GM19452 (cell line): ENCODE results near the gene CTNND2.
"Not testable (repeated sequence)": the region's sequence is repeated elsewhere in the genome, so short reads cannot be mapped to it uniquely, and the experiment has no call there.

Source experiments
- ATAC-seq: cut with Tn5 transposase; IDR thresholded peaks from one replicate; pipeline ENCODE4 v1.9.1; 2021; ENCODE audit not compliant: unreplicated experiment

The CTNND2 gene

DNA sequence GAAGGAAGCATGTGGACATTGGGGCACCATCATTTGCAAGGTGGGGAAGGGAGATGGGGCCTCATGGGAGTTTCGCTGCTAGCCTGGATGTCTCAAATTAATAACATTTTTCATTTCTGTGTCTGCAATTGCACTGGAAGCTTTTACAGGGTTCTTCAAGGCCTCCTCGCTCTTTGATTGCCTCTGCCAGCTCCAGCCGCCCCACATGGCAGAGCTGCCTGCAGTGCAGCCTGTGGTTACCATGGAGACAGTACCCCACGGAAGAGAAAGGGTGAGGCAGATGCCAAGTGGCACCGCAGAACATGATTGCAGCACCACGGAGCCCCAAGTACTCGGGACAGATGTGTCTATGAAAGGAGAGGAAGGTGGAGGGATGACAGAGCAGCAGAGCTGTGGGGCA lies 25.4 kb downstream of the CTNND2 start:
- ATAC-seq: no peak

GRCh38 chr5:11873587-11873986 lies 30.7 kb downstream of the CTNND2 start:
- no peak for ATAC-seq

- ATAC-seq: no peak
Measured at GRCh38 chr5:11869203-11869602, 35.0 kb downstream of the CTNND2 start.

DNA sequence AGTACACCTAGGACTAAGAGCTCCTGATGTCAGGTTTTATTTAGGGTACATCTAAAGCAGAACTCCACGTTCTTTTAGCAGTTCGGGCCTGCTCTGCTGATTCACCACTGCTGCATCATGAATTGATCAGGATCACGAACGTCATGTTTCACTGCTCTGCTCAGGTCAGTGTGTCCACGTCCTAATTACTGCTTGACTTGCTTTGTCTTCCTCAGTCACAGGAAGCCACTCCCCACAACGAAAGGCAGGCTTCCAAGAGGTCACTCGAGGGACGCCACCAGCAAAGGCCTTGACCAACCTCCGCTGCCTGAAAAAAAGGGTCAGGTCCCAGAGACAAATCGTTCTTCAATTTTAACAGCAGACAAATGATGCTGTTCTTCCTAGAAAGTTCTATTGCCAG lies 40.3 kb downstream of the CTNND2 start:
- no peak for ATAC-seq

DNA sequence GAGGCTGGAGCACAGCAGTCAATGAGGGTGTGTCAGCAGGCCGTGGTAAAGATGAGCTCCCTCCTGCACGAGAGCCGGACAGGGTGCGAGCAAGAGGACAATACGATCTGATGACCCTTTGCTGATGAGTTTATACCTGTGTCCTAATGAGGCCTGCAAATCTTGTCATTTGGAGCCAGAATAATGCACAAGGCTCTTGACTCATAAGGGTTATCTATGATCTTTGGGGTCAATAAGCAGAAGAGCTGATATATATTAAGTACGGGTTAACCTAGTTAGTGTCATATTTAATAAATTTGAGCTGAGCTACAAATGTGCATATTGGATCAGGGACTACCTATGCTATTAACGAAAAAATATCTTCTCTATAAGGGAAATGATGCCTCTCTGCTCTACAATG lies 46.9 kb downstream of the CTNND2 start:
- no peak for ATAC-seq

- ATAC-seq: no peak
Measured at GRCh38 chr5:11854936-11855335, 49.3 kb downstream of the CTNND2 start.

DNA sequence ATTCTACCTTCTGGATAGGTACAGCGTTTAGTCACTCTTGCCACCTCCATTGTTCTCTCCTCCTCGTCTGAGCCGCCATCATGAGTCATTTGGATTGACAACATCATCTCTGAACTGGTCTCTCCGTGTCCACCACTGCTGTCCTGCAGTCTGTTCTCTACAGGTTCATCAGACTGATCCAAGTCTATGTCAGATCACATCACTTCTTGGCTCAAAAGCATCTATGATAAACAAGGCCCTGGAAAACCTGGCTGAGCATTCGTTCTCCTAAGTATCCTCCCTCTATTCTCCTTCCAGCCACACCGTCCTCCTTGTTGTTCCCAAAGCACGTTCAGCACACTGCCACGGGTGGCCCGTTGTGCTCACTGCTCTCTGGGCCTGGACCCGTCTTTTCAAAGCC lies 50.5 kb downstream of the CTNND2 start:
- ATAC-seq: no peak

DNA sequence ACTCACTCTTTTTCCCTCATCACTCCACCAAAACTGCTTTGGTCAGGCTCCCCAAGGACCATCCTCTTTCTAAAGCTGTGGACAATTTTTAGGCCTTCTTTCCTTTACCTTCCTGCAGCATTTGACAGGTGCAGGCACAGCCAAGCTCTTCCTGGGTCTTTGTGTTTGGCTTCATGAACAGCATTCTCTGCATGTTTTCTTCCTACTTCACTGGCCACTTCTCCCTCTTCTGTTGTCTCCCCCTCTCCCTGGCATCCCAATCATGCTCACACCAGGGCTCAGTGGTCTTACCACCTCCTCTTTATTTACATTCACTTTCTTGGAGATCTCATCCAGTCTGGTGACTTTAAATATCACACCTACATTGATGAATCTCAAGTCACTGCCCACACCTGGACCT lies 51.1 kb downstream of the CTNND2 start:
- ATAC-seq: no peak

GRCh38 chr5:11852717-11853087 lies 51.5 kb downstream of the CTNND2 start:
- ATAC-seq: no peak

DNA sequence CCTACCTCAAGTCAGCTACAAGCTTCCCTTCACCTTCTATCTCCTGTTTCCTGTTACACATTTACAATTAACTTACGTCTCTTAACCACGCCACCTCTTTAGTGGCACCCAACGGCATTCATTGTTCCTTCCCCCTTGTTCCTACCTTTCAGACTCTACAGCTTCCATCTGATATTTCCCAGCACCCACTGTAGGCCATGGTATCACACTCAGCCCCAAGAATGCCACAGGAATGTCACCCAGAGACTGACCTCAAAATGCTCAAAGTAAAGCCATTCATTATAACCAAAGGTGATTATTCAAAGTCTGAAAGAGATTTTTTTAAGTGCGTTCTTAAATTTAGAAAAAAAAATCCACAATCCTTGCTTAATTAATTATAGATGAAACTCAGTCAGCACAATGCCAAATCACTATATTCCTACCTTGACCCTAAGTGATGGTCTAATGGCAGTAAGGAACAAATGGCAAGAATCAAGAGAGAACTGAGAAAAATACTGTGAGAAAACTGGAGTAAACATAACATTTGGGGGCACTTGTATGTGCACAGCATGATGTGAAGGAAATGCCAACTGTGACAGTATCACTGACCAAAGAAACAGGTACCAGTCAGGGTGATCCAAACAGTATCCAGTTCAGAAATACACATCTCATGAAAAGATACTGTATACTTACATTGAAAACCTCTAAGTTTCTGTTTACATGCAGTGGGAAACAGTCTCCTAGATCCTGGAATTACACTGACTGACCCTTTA lies 52.1 kb downstream of the CTNND2 start:
- no peak for ATAC-seq

DNA sequence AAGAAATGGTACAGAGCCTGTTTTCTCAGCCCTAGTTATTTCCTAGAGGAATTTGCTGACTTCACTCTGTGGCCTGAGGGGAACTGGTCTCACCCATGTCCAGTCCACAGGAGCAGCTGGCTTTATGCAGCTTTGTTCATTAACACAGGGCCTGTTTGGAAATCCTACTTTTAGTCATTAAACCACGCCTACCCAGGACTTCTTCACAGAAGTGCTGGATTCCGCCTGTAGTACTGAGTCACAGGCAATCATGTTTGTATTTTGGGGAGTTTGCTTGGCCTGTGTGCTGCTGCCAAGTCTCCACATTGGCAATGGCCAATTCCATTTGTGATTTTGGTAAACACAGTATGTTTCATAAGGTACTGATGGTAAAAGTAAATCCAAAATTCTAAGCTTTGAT lies 52.8 kb downstream of the CTNND2 start:
- no peak for ATAC-seq

- not testable (repeated sequence) for ATAC-seq
Measured at GRCh38 chr5:11828566-11828965, 75.7 kb downstream of the CTNND2 start.

DNA sequence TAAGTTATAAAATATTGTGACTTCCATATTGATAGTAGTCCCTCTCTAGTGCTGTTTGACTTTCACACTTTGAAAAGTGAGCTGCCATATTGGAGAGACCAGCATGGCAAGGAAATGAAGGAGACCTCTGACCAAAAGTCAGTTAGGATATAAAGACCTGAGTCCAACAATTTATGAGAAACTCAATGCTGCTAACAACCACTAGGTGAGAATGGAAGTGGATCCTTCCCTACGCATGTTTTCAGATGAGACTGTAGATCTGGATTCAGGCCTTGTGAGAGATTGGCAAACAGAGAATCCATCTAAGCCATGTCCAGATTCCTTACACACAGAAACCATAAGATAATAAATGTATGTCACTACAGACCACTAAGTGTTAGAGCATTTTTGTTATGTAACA lies 81.6 kb downstream of the CTNND2 start:
- ATAC-seq: no peak

- no peak for ATAC-seq
Measured at GRCh38 chr5:11815916-11816315, 88.3 kb downstream of the CTNND2 start.

DNA sequence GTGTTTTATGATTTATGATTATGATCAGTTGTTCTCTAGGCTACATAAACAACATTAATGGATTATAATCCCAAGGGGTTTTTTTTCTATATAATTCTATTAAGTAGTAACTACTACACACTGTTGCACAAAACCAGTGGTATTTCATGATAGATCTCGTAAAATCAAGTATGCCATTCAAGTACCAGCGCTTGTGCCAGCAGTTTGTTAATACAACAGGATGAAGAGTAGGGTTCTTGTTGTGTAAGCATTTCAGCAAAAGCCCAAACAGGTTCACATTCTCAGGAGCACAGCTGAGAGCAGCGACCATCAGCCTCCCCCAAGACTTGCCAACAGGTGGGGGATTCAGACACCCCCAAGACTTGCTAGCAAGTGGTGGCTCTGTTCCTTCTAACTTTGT lies 88.8 kb downstream of the CTNND2 start:
- no peak for ATAC-seq

- no peak for ATAC-seq
Measured at GRCh38 chr5:11814373-11814772, 89.9 kb downstream of the CTNND2 start.

DNA sequence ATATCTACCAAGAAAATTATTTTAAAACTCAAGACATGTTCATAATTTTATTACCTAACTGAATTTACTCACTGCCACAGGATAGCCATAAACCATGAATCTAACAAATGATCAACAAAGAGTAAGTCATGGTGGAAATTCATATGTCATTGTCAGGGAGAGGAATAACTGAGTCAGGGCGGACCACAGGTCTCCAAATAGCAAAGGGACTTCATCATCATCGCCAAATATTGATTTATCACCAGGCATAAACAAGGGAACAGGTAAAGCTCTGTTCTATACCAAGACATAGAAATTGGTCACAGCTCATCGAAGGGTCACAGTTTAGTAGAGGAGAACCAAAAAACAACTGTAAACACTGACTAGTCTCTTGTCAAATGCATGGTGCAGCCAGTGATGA lies 94.8 kb downstream of the CTNND2 start:
- ATAC-seq: no peak

DNA sequence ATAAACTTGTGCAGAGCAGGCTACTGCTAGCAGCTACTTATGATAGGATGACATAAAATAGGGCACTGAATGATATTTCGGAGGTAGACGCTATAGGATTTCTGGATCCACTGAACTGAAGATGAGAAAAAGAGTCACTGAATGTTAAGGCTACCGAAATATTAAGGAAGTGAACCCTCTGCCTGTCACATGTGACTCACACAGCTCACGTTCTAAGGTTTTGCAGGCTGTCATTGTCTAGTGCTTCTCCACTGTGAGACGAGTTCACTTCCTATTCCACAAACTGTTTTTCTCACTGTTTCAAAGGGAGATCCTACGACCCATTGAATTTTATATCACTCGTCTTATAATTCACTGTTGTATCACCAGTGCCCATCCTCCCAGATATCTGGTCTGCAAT lies 100.8 kb downstream of the CTNND2 start:
- no peak for ATAC-seq

DNA sequence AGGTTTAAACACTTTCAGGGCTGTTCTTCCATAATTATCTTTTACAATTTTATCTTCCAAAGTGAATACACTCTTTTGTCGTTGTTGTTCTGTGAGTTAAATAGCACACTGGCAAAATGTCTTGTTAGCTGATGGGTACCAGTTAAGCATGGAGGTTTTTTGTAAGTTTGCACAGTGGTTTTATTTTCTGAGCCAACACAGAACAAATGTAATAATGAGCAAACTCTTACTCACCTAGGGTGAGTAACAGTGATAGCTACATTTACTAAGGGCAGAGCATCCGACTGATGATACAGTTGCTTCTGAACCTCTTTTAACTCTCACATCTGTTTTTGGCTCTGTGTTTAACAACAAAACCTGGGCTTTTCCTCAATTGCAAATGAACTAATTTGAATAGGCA lies 103.2 kb downstream of the CTNND2 start:
- ATAC-seq: no peak

GRCh38 chr5:11797132-11797531 lies 107.1 kb downstream of the CTNND2 start:
- ATAC-seq: no peak

DNA sequence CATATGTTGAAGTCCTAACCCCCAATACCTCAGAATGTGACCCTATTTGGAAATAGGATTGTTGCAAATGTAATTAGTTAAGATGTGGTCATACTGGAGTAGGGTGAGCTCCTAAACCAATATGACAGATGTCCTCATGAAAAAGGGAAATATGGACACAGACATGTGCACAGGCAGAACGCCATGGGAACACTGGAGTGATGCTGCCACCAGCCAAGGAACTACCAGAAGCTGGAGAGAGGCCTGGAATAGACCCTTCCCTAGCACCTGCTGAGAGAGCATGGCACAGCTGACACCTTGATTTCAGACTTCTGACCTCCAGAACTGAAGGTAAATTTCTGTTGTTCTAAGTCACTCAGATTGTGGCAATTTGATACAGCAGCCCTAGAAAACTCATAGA lies 110.8 kb downstream of the CTNND2 start:
- ATAC-seq: no peak

DNA sequence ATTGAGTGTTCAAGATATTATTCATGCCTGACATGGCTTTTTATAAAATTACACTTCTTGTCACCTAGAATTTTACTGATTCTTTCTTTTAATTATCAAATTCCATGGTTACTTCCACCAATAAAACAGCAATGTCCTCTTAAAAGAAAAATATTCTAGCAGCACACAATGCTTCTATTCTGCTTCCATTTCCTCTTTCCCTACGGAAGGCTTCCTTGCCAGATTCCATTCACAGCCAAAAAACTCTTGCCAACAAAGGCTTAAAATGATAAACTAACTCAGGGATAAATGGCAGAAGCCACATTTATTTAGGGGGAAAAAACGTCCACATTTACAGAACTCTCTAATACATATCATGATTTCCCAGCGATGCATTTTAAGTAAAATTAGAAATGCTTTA lies 111.6 kb downstream of the CTNND2 start:
- no peak for ATAC-seq

DNA sequence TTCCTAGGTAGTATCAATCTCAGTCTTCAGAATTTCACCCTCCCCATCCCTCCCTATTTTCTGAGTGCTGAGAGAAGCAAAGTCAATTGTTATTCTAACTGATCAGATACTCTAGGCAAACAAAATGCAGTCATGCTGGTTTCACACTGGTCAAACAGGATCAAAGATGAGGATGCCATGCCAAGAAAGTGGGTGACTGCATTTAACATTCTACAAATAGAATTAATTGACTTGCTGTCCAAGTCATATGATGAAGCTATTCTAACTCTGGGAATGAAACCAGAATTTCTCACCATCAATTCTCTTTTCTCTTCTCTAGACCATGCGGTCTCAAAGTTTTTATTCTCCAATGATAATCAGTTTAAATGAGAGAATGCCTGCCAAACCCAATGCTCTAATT lies 112.5 kb downstream of the CTNND2 start:
- ATAC-seq: no peak
